Endometrial microvascular endothelial cells (primary cell): ENCODE data around the gene ABCB4. TPM values are rescaled to one million over a fixed set of nuclear protein-coding genes. Genes with fewer than 3 reads are reported as not detected.

Experiments used
- in situ Hi-C: cut with HindIII; loops from 2 replicates; pipeline ENCODE4 v1.10.0; 2017; ENCODE audit warnings: low sequenced_read_pairs, low pct_unique_long_range_greater_than_20kb; ENCODE audit errors: inconsistent ontology term
- total RNA-seq: library from RNA; depleted of rRNA; stranded (reverse); fragments of >200 nt; gene quantifications from one replicate; pipeline ENCODE4 v1.2.3, GENCODE V29; 2015; ENCODE audit errors: inconsistent ontology term

Gene ABCB4
- total RNA-seq, 1 donor from 2014 or later = 0.65 TPM

DNA sequence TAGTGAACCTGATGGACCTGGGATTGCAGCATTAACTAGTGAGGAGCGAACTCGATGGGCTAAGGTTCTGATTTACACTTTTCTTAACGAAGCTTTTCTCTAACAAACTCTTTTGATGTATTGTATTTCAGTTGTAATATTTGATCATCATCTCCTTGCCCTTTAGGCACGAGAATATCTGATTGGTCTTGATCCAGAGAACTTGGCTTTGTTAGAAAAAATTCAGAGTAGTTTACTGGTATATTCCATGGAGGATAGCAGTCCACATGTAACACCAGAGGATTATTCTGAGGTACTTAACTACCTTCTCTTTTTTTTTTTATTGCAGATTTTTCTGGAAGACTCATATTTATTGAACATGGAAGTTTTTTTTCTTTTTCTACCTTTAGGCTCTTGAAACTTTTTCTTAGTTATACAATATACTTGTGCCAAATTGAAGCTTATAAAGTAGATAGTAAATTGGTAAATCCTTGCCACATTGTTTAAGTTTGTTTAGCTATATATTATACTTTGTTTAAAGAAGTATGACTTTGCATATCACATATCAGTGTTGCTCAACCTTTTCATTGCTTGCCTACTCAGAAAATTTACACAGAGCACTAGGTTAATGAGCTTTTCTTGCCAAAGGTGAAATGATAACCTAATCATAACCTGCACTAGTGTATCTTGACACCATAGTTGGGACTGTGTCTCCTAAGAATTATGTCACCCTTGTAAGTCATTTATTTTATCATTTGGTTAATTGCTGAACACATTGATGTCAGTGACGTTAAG lies 99.6 kb downstream of the ABCB4 start:
- in situ Hi-C loops = no loop called here

DNA sequence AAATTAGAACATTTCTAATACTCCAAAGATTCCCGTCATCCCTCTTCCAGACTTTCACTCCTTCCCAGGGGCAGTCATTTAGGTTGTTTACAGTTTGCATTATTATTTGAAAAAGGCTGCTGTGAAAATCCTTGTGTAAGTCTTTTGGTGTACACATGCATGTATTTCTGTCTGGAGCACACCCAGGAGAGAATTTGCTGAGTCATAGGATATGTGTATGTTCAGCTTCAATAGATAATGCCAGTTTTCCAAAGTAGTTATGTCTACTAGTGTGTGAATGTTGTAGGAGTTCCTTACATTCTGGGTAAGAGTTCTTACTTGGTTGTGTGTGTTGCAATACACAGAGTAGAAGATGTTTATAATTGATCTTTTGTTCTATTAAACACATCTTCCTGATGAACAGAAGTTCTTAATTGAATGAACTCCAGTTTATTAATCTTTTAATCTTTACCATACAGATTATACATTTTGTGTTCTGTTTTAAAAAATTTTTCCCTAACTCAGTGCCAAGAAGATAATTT lies 104.8 kb downstream of the ABCB4 start:
- in situ Hi-C loops = no loop called here

DNA sequence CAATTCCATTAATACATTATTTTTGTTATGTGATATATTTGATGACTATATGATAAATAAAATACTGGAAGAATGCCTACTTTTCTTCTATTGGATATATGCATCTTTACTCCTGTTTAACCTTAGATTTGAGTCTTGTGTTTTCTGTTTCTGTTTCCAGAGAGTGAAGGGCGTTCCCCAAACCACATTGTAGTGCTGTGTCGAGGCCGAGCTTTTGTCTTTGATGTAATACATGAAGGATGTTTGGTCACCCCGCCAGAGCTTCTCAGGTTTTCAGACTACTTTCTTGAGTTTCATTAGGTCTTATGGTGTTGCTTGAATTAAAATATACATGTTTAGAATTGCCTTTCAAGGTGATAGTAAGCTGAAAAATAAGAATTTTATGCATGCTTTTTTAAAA lies 106.3 kb downstream of the ABCB4 start:
- in situ Hi-C loops = no loop called here

DNA sequence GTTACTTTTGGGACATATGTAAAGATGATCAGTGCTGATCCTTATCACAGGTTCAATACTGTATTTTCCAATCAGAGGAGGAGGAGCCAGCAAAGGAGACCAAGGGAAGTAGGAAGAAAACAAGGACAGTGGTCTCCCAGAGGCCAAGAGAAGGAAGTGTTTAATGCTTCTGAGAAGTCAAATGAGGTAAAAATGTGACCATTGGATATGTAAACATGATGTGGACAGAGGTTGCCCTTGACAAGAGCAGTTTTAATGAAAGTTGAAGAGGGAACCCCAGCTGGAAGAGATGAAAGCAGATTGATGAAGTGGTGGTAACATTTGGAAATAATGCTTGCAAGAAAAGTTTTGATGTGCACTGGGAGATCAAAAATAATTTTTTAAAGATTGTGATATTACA lies 111.2 kb downstream of the ABCB4 start:
- in situ Hi-C loops = no loop called here

DNA sequence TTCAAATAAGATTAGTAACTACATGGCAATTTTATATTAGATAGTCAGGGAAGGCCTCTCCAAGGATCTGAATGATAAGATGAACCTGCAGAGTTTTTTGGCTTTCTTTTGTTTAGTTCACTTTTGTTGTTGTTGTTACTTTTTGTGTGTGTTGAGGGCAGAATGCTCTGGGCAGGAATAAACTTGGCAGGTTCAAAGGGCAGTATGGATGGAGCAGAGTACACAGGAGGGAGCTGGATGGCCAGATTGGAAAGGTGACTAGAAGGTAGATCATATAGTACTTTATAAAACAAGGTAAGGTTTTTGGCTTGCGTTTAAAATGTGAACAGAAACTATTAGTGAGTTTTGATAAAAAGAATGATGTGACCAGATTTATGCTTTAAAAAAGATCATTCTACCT lies 112.1 kb downstream of the ABCB4 start:
- in situ Hi-C loops = no loop called here

DNA sequence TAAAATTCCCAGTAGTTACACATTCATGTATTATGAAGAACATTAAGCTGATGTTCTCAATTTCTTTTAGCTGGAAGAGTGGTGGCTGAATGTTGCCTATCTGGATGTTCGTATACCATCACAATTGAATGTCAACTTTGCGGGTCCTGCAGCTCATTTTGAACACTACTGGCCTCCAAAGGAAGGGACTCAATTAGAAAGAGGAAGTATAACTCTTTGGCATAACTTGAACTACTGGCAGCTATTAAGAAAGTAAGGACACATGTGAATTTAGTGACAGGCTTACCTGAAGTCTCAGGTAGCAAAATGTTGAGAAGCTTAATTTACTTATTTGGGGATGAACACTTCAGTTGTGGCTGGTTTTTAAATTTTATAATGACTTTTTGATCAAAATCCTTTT lies 114.2 kb downstream of the ABCB4 start:
- in situ Hi-C loops = no loop called here

DNA sequence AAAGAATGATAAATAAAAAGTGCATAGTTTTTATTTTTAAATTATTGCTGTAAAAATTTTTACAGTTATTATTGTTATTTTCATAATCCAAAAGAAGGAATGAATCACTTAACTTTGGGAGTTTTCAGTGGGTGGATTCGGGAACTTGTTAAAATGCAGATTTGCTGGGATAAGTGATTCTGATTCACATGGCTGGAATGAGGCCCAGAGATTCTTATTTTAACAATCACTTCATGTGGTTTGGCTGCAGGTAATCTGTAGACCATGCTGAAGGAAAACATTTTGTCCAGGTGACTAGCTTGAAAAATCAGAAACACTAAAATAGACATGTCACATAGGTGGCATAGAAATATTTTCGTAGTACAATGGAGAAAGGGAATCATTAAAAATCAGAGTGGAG lies 116.1 kb downstream of the ABCB4 start:
- in situ Hi-C loops = no loop called here

DNA sequence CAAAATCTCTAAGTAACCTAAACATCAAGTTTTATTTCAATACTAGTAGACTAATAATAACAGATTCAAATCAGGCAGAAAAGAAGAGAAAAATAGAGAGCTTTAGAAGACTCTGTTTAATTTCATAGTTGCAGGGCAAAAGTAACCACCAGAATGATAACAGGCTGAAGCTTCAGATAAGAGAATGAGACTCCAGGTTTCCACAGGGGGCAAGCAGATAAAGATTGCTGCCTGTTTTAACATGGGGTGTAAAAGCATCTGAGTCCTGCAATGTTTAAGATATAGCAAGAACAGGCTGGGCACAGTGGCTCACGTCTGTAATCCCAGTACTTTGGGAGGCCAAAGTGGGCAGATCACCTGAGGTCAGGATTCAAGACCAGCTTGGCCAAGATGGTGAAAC lies 119.0 kb downstream of the ABCB4 start:
- in situ Hi-C loops = no loop called here

DNA sequence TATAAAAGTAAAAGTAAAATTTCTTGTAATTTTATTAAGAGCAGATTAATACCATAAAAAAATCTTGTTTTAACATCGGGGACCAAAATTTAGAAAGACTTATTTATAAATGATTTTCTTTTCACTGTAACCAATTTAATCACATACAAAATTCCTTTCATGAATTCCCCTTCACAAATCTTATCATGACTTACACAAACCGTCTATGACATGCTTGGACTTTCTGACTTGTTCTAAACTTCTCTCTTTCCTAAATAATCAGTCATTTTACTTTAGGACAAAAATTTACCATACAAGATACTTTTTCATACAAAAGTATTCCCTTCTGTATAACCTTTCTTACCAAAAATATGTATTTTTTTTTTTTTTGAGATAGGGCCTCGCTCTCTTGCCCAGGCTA lies 120.7 kb downstream of the ABCB4 start:
- in situ Hi-C loops = no loop called here

Other genes starting within 250 kb of the ABCB4 start
- 5.8 TPM for gene CROT, start 130.0 kb downstream of the ABCB4 start, total RNA-seq
- gene ABCB1, start 125.2 kb upstream of the ABCB4 start, total RNA-seq = 103 TPM
- 24.7 TPM for gene RUNDC3B, start 152.7 kb upstream of the ABCB4 start, total RNA-seq